Stimulated activated CD4-positive, alpha-beta T cell treated with anti-CD3 and anti-CD28 coated beads, TNF-alpha, amount 100 ng/mL, for 24 hours (primary cell): ENCODE data around the gene ZNF500.
A peak's percentile ranks its signal among the peaks of the same experiment; 100 is the strongest.

Experiments
- DNase-seq, 3 experiments: peaks; one replicate each; pipeline ENCODE4 v3.0.0-alpha.2; 2020; ENCODE audit warnings: low read depth in 3 of 3

Gene ZNF500

GRCh38 chr16:4766875-4767628 is at the start of gene ZNF500:
TSS of gene ZNF500 (minus strand) at chr16:4767162. CDS start at chr16:4765978, 1,184 bp downstream.
- DNase-seq, result peak; percentile 96 to 98 (median 96)

- no peak for DNase-seq
Measured at GRCh38 chr16:4814542-4815173, 47.7 kb upstream of the ZNF500 start.

- no peak for DNase-seq
Measured at GRCh38 chr16:4814046-4814445, 47.1 kb upstream of the ZNF500 start.

- DNase-seq, result no peak
Measured at GRCh38 chr16:4813251-4814003, 46.5 kb upstream of the ZNF500 start.

- DNase-seq, result no peak
Measured at GRCh38 chr16:4811773-4812172, 44.8 kb upstream of the ZNF500 start.

GRCh38 chr16:4811242-4811641 is 44.3 kb upstream of the ZNF500 start:
- DNase-seq, result no peak

GRCh38 chr16:4806280-4806679 is 39.3 kb upstream of the ZNF500 start:
- no peak for DNase-seq

GRCh38 chr16:4805231-4805630 is 38.3 kb upstream of the ZNF500 start:
- no peak for DNase-seq

GRCh38 chr16:4803898-4804762 is 37.2 kb upstream of the ZNF500 start:
- no peak for DNase-seq

GRCh38 chr16:4803401-4803844 is 36.5 kb upstream of the ZNF500 start:
- no peak for DNase-seq

- peak; percentile 75 to 87 (median 79) for DNase-seq
Measured at GRCh38 chr16:4802659-4803287, 35.8 kb upstream of the ZNF500 start.

- DNase-seq, result peak; percentile 39 to 75 (median 50)
Measured at GRCh38 chr16:4801962-4802658, 35.1 kb upstream of the ZNF500 start, which contains the start of gene ROGDI. TSS of gene ROGDI (minus strand) at chr16:4802633. CDS start at chr16:4802571, 62 bp downstream.

GRCh38 chr16:4801051-4801961 is 34.3 kb upstream of the ZNF500 start:
- peak in 1 of 3 experiments; percentile 3 for DNase-seq

- no peak for DNase-seq
Measured at GRCh38 chr16:4800290-4801041, 33.5 kb upstream of the ZNF500 start.

GRCh38 chr16:4799171-4799855 is 32.4 kb upstream of the ZNF500 start:
- DNase-seq, result no peak

- DNase-seq, result no peak
Measured at GRCh38 chr16:4798456-4798855, 31.5 kb upstream of the ZNF500 start.

GRCh38 chr16:4797805-4798252 is 30.9 kb upstream of the ZNF500 start:
- DNase-seq, result no peak
